Heart right ventricle (tissue), 16 donors: Measurements from ENCODE around the gene OSBPL1A. TPM values are rescaled to one million over a fixed set of nuclear protein-coding genes. Genes with fewer than 3 reads are reported as not detected.

Experiments
- ATAC-seq, 8 donors: fragments of 200-7000 bp; cut with Tn5 transposase; one replicate each; pipeline ENCODE4 v1.9.1; 2020; ENCODE audit warnings: mild to moderate bottlenecking in 8 of 8, moderate library complexity in 8 of 8, moderate number of reproducible peaks in 1 of 8
- DNase-seq, 2 donors: peaks; one replicate each; pipeline ENCODE4 v3.0.0-alpha.2; 2020
- H3K27ac ChIP-seq, 10 donors: fragments of 200-600 bp; sonication (generic) in 2 of 10; one replicate each; pipeline versions ENCODE4 v1.5.0 to v1.8.0; 2020 to 2022; ENCODE audit warnings: mild to moderate bottlenecking in 3 of 10
- H3K27me3 ChIP-seq, 7 donors: fragments of 200-600 bp; one replicate each; pipeline ENCODE4 v1.8.0; 2021 to 2022; ENCODE audit warnings: mild to moderate bottlenecking in 2 of 7
- H3K36me3 ChIP-seq, 9 donors: fragments of 200-600 bp; sonication (generic) in 1 of 9; one replicate each; pipeline versions ENCODE4 v1.5.0 to v1.8.0; 2020 to 2022; ENCODE audit warnings: mild to moderate bottlenecking in 2 of 9
- H3K4me1 ChIP-seq, 9 donors: fragments of 200-600 bp; sonication (generic) in 1 of 9; one replicate each; pipeline versions ENCODE4 v1.5.0 to v1.8.0; 2020 to 2022; ENCODE audit warnings: mild to moderate bottlenecking in 4 of 9
- H3K4me3 ChIP-seq, 10 donors: fragments of 200-600 bp; sonication (generic) in 2 of 10; one replicate each; pipeline versions ENCODE4 v1.5.0 to v1.8.0; 2020 to 2022; ENCODE audit warnings: mild to moderate bottlenecking in 7 of 10, moderate library complexity in 2 of 10
- H3K9me3 ChIP-seq, 11 donors: fragments of 200-600 bp in 10 of 11; sonication (generic) in 2 of 11; one replicate each; pipeline versions ENCODE4 v1.5.0 to v1.8.0; 2013 to 2022; ENCODE audit warnings: mild to moderate bottlenecking in 2 of 11, control low read depth in 1 of 11, moderate library complexity in 1 of 11
- CTCF ChIP-seq, 9 donors: fragments of 200-600 bp; sonication (generic) in 2 of 9; IDR thresholded peaks; one replicate each; pipeline versions ENCODE4 v1.5.0 to v1.8.0; 2021 to 2022; ENCODE audit warnings: antibody characterized with exemption in 9 of 9, mild to moderate bottlenecking in 5 of 9, moderate library complexity in 1 of 9
- WGBS, 2 donors: extraction: QIAGEN DNeasy Blood & Tissue Kit; methylation state at CpG; one replicate each; pipeline ENCODE4 v1.1.7; 2013; ENCODE audit warnings: inconsistent platforms in 1 of 2; 5-methylcytosine and 5-hydroxymethylcytosine counted together
- intact Hi-C, 10 donors: fragments of 100-400 bp; cut with DNase I; formaldehyde crosslinking; loops; one replicate each; pipeline versions ENCODE4 v1.11.1 to v1.14.2; 2022
- polyA plus RNA-seq, 2 donors: library from polyadenylated mRNA; stranded (reverse); fragments of 200-250 nt; gene quantifications; one replicate each; pipeline ENCODE4 v1.2.3, GENCODE V29; 2013
- total RNA-seq, 10 donors: library from RNA; stranded (reverse); fragmentation: NEBNext Ultra II Directional in 3 of 10; extraction: Animal tissue kit (Norgen Biotek cat#: 25700) in 3 of 10; gene quantifications; one replicate each; pipeline versions ENCODE4 v1.2.1 to v1.2.4, GENCODE V29; 2021 to 2023
- donor health status: Arrhythmogenic right ventricular cardiomyopathy.
- donor health status: ischemic (EF 13 %, LVEDD 7.1; RV severe dilation, severe dysfunction).
- donor health status: healthy with polysubstance abuse.
- donor health status: DM: no; HTN: yes; CAD: no.
- donor health status: DM: no; HTN: no; CAD: no.
- donor health status: ischemic (EF 25% LVEDD 6.9; RV normal size, moderate dysfunction).
- donor health status: ischemic (EF 25% LVEDD 5.7; RV mildly dilated, moderate dysfunction).
- donor health status: healthy.
- donor health status: DM: yes; HTN: yes; CAD: no.
- donor health status: Ischemic cardiomyopathy.
- donor health status: ischemic (EF 35%, LVEDD 5.7; RV mildly dilated, moderate dysfunction).
- donor health status: nonischemic (EF 11% LVEDD 7.7; RV severe dilation, severe dysfunction).
- donor health status: DM: yes; HTN: yes; CAD: no.
- donor health status: PGD.
- donor health status: ischemic (EF 29% LVEDD 5.4; RV normal size, mild dysfunction).
- donor health status: nonischemic (EF 23%, LVEDD 6.1; RV moderate dilation, normal function).

OSBPL1A gene
- total and polyA plus RNA-seq, 12 donors = 26.5 to 85.6 (median 61.0) TPM

- Histone ChIP-seq H3K9me3 (peaks cover 0 to 8% (median 0%) of the 10 kb centered on the region in 11 donors), H3K4me3 (no peak overlapping the region), H3K27ac (no peak overlapping the region), H3K36me3 (no peaks in the 10 kb centered on the region), H3K27me3 (no peaks in the 10 kb centered on the region), H3K4me1 (no peaks in the 10 kb centered on the region)
- no peak for ATAC-seq
- intact Hi-C loops = no loop called here
- TF ChIP-seq CTCF (IDR thresholded peaks at IDR 0.05) = no peak
- no peak for DNase-seq
These were observed 56.3 kb downstream of the OSBPL1A start for GRCh38 chr18:24341361-24341760.

GRCh38 chr18:24333084-24333483 lies 64.5 kb downstream of the OSBPL1A start:
- intact Hi-C loops = no loop called here
- DNase-seq (no peak), ATAC-seq (no peak)
- no peak overlapping the region for H3K4me3 ChIP-seq
- peaks cover 0 to 6% (median 0%) of the 10 kb centered on the region in 9 donors for H3K4me1 ChIP-seq
- H3K9me3 ChIP-seq = peaks cover 0 to 8% (median 0%) of the 10 kb centered on the region in 11 donors
- TF ChIP-seq CTCF (IDR thresholded peaks at IDR 0.05) = no peak
- no peak overlapping the region for H3K27ac ChIP-seq
- WGBS, 2 donors = 77 to 80% methylated on average over 2 of the region's 2 CpGs
- H3K27me3 ChIP-seq = no peaks in the 10 kb centered on the region
- peaks cover 0 to 14% (median 0%) of the 10 kb centered on the region in 9 donors for H3K36me3 ChIP-seq

GRCh38 chr18:24326211-24326610 lies 71.4 kb downstream of the OSBPL1A start:
- intact Hi-C loops = no loop called here
- TF ChIP-seq CTCF (IDR thresholded peaks at IDR 0.05) = no peak
- Histone ChIP-seq H3K4me3 (no peak overlapping the region), H3K27ac (no peak overlapping the region), H3K27me3 (no peaks in the 10 kb centered on the region), H3K36me3 (no peaks in the 10 kb centered on the region), H3K9me3 (no peaks in the 10 kb centered on the region), H3K4me1 (peaks cover 0 to 12% (median 0%) of the 10 kb centered on the region in 9 donors)
- 74 to 80% methylated on average over 3 of the region's 3 CpGs for WGBS, 2 donors
- peak in 4 of 8 donors; percentile 37 to 93 (median 55) for ATAC-seq
- no peak for DNase-seq

GRCh38 chr18:24322584-24323136 lies 75.0 kb downstream of the OSBPL1A start:
- Histone ChIP-seq H3K36me3 (no peaks in the 10 kb centered on the region), H3K27me3 (no peaks in the 10 kb centered on the region), H3K4me3 (no peak overlapping the region), H3K4me1 (peaks cover 0 to 19% (median 0%) of the 10 kb centered on the region in 9 donors), H3K9me3 (no peaks in the 10 kb centered on the region), H3K27ac (peak overlapping the region in 1 of 10 donors; percentile 31)
- ATAC-seq (no peak), DNase-seq (no peak)
- no peak for TF ChIP-seq CTCF (IDR thresholded peaks at IDR 0.05)
- intact Hi-C loops = no loop called here
